HFFc6 (cell line): ENCODE results near the gene PEAK3. TPM values are rescaled to one million over a fixed set of nuclear protein-coding genes. Genes with fewer than 3 reads are reported as not detected.
A peak's percentile ranks its signal among the peaks of the same experiment; 100 is the strongest.

ENCODE experiments used
- DNase-seq: peaks from one replicate; pipeline ENCODE4 v3.0.0-alpha.2; 2018
- H3K27ac Mint-ChIP-seq: 2 replicates; pipeline ENCODE4 v1.8.0; 2020; ENCODE audit warnings: mild to moderate bottlenecking, mixed read lengths
- H3K27me3 Mint-ChIP-seq: 2 replicates; pipeline ENCODE4 v1.8.0; 2021; ENCODE audit warnings: mild to moderate bottlenecking, moderate library complexity, mixed read lengths; ENCODE audit not compliant: insufficient read depth
- H3K36me3 Mint-ChIP-seq: 2 replicates; pipeline ENCODE4 v1.8.0; 2021; ENCODE audit warnings: low read depth, mixed read lengths
- H3K4me1 Mint-ChIP-seq: 2 replicates; pipeline ENCODE4 v1.8.0; 2020; ENCODE audit warnings: low read depth, mixed read lengths
- H3K4me3 Mint-ChIP-seq: 2 replicates; pipeline ENCODE4 v1.8.0; 2020; ENCODE audit warnings: mild to moderate bottlenecking, moderate library complexity, mixed read lengths
- H3K9me3 Mint-ChIP-seq: 2 replicates; pipeline ENCODE4 v1.8.0; 2020; ENCODE audit warnings: mild to moderate bottlenecking, mixed read lengths
- total RNA-seq, 6 experiments: library from RNA; stranded (reverse); fragmentation: NEBNext Ultra II Directional; extraction: Animal tissue kit (Norgen Biotek cat#: 25700); gene quantifications; 2 replicates in 1 of 6; 3 replicates in 5 of 6; pipeline ENCODE4 v1.2.3, GENCODE V29; 2021
- TF ChIP-seq, protein P1 (sequence below): fragments of 200-600 bp; sonication (generic); IDR thresholded peaks from 2 replicates; pipeline ENCODE4 v1.5.0; 2021; ENCODE audit warnings: antibody characterized with exemption, mild to moderate bottlenecking

The PEAK3 gene
- total RNA-seq, 6 experiments from 2014 or later, result 0.07 to 0.53 (median 0.36) TPM

GRCh38 chr19:2315121-2315817 is 33.3 kb upstream of the PEAK3 start:
- H3K4me3 Mint-ChIP-seq, result peak overlapping the region; percentile 52; the same call in 1 of the 2 replicates
- no peak for DNase-seq
- no peak overlapping the region for H3K27ac Mint-ChIP-seq
- H3K27me3 Mint-ChIP-seq, result no peaks in the 10 kb centered on the region; the same call in 1 of the 2 replicates
- peaks cover 14% of the 10 kb centered on the region for H3K9me3 Mint-ChIP-seq
- H3K4me1 Mint-ChIP-seq, result peaks cover 7% of the 10 kb centered on the region
- peaks cover 13% of the 10 kb centered on the region for H3K36me3 Mint-ChIP-seq
- TF ChIP-seq, protein P1, sequence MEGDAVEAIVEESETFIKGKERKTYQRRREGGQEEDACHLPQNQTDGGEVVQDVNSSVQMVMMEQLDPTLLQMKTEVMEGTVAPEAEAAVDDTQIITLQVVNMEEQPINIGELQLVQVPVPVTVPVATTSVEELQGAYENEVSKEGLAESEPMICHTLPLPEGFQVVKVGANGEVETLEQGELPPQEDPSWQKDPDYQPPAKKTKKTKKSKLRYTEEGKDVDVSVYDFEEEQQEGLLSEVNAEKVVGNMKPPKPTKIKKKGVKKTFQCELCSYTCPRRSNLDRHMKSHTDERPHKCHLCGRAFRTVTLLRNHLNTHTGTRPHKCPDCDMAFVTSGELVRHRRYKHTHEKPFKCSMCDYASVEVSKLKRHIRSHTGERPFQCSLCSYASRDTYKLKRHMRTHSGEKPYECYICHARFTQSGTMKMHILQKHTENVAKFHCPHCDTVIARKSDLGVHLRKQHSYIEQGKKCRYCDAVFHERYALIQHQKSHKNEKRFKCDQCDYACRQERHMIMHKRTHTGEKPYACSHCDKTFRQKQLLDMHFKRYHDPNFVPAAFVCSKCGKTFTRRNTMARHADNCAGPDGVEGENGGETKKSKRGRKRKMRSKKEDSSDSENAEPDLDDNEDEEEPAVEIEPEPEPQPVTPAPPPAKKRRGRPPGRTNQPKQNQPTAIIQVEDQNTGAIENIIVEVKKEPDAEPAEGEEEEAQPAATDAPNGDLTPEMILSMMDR, result no peak

- Mint-ChIP-seq H3K4me1 (peaks cover 21% of the 10 kb centered on the region), H3K27me3 (peaks cover 5% of the 10 kb centered on the region), H3K36me3 (peaks cover 13% of the 10 kb centered on the region), H3K9me3 (peaks cover 14% of the 10 kb centered on the region), H3K27ac (no peak overlapping the region), H3K4me3 (no peak overlapping the region)
- DNase-seq, result no peak
- TF ChIP-seq, protein P1, result no peak
These were observed 31.0 kb upstream of the PEAK3 start for GRCh38 chr19:2312820-2313501.

DNA sequence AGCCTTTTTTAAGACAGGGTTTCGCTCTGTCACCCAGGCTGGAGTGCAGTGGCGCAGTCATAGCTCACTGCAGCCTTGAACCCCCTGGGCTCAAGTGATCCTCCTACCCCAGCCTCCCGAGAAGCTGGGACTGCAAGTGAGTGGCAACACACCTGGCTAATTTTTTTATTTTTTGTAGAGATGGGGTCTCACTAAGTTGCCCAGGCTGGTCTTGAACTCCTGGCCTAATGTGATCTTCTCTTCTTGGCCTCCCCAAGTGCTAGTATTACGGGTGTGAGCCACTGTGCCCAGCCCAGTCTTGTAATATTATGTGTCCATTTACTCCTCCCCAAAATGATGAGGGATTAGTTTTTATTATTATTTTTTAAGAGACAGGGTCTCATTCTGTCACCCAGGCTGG is 29.1 kb upstream of the PEAK3 start:
- peaks cover 14% of the 10 kb centered on the region for H3K9me3 Mint-ChIP-seq
- H3K4me3 Mint-ChIP-seq, result no peak overlapping the region
- TF ChIP-seq, protein P1, result no peak
- H3K4me1 Mint-ChIP-seq, result peaks cover 21% of the 10 kb centered on the region
- H3K27ac Mint-ChIP-seq, result no peak overlapping the region
- H3K27me3 Mint-ChIP-seq, result peaks cover 9% of the 10 kb centered on the region
- H3K36me3 Mint-ChIP-seq, result peaks cover 13% of the 10 kb centered on the region
- no peak for DNase-seq

GRCh38 chr19:2309734-2310362 is 27.9 kb upstream of the PEAK3 start:
- Mint-ChIP-seq H3K4me1 (peaks cover 14% of the 10 kb centered on the region), H3K4me3 (no peak overlapping the region), H3K9me3 (peaks cover 4% of the 10 kb centered on the region), H3K27ac (no peak overlapping the region), H3K27me3 (peaks cover 9% of the 10 kb centered on the region), H3K36me3 (peaks cover 4% of the 10 kb centered on the region)
- DNase-seq, result peak; percentile 54
- TF ChIP-seq, protein P1, result 0 out of 2 replicates have a peak, but pooled peaks have one; percentile 15

DNA sequence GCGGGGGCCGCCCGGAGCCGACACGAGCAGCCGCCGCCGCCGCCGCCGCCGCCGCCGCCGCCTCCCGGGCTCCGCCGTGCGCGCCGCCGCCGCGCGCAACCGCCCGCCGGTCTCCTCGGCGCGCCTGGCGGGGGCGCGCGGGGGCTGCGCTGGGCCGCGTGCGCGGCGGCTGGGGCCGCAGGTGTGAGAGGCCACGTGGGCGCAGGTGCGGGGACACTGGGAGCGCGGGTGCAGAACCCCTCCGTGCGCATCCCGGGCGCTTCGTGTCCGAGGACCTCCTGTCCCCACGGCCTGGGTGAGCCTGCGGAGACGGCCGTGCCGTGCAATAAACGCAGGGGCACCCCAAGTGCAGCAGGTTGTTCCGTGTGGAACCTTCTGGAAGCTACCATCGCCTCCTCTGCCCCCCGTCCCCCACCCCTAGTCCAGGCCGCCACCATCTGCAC is 26.2 kb upstream of the PEAK3 start, which contains the start of gene LINGO3:
TSS of gene LINGO3 (minus strand) at position 41 of the 443 bp plus-strand sequence. CDS start 16,378 bp downstream, outside the sequence.
- Mint-ChIP-seq H3K27me3 (peaks cover 18% of the 10 kb centered on the region), H3K4me1 (peaks cover 14% of the 10 kb centered on the region), H3K4me3 (no peak within 1 kb of the TSS), H3K27ac (no peak within 1 kb of the TSS), H3K36me3 (no peaks in the 10 kb centered on the region), H3K9me3 (no peaks in the 10 kb centered on the region)
- no peak for DNase-seq
- TF ChIP-seq, protein P1, result no peak
